GM21515 (cell line): ENCODE results near the gene SH3RF3.
"Not testable (repeated sequence)": the region's sequence is repeated elsewhere in the genome, so short reads cannot be mapped to it uniquely, and the experiment has no call there.

ENCODE experiments used
- ATAC-seq: cut with Tn5 transposase; IDR thresholded peaks from one replicate; pipeline ENCODE4 v1.9.1; 2021; ENCODE audit not compliant: unreplicated experiment

Gene SH3RF3

DNA sequence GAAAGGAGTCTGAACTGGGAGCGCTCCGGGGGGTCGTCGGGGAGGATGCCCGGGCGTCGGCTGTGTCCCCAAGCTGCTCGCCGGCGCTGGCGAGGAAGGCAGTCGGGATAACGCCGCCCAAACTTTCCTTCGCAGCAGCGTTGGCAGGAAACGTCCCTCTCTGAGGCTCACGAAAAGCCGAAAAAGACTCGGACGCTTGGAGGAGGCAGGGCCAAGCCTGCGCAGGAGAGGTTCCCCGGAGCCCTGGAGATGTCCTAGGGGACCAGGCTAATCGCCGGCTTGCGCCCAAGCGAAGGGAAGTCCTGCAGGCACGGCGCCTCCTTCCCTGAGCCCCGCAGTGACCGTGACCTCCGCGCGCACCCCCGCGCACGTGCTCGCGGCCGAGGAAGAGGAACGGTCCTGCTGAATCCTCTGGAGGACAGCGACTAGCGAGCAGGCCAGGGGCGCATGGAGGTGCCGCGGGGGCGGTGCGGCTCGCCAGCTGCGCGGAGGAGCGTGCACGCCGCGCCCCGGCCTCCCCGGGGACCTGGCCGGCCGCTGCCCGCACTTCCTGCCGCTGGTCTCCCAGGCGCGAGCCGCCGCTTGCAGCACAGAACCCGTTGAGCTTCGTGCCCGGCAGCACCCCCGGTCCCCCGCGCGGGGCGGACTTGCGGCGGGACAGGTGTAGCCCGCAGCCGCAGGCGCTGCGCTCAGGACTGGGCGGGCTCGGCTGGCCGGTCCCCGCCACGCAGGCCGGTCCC, at the start of gene SH3RF3:
TSS of gene SH3RF3 (plus strand) at position 590 of the 740 bp plus-strand sequence.
- ATAC-seq = no peak

DNA sequence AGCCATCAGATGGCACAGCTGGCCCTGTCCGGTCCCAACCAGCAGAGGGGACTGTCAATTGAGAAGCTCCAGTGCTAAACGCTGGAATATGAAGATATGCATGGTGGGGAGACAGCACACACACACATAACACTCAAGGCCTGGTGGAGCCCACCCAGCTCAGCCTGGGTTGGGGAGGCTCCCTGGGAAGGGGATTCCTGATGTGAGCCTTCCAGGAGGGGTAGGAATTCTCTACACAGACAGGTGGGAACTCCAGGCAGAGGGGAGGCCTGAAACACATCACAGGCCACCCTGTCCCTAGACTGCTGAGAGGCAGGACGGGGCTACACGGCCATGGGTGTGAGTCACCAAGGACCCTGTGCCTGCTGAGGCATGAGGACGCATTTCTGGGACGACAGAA, 49.4 kb upstream of the SH3RF3 start:
- no peak for ATAC-seq

DNA sequence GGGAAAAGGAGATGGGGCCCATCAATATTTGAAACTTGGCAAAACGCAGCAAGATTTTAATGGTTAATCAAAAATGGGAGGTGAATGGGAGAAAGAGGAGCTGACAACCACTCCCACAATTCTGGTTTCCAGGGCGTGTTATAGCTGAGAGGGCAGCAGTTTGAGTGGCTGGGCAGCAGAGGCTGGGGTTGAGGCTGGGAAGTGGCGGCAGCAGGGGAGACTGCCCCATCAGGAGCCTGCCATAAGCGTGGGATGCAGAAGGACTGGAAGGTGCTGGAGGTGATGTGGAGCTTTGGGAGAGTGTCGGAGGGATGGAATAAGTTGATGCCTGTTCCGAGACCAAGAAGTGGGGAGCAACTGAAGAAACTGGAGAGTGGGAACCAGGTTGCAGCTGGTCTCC, 48.9 kb upstream of the SH3RF3 start:
- ATAC-seq = no peak

DNA sequence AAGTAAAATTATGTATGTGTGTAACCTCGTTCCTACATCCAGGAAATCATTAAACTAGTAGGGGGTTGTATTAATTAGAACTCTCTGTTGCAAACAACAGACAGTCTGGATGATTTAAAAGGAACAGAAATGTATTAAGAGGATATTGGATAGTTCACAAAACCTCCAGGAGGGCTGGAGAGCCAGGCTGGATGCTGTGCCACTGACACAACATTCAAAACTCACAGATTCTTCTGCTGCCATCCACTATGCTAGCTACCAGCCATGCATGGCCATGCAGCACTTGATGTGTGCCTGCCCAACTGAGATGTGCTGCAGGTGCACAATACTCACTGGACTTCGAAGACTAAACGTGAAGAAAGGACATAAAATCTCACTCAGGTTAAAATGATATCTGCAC, 48.2 kb upstream of the SH3RF3 start:
- no peak for ATAC-seq

DNA sequence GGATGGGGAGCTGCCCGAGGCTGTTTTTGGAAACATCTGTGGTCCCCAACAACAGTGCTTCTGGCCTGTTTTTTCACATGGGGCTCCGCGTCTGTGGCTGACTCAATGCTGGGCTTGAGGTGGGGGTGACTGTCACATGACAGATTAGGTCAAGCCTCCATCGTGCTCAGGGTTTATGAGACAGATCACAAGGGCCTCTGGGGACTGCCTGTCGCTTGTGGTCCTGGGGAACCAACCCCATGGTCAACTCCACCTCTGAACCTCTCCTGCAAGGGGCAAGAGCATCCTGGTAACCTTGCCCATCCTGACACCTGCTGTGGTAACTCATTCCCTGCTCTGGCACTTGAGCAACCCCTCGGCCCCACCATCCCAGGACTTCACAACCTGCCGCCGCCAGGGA, 47.6 kb upstream of the SH3RF3 start:
- no peak for ATAC-seq

DNA sequence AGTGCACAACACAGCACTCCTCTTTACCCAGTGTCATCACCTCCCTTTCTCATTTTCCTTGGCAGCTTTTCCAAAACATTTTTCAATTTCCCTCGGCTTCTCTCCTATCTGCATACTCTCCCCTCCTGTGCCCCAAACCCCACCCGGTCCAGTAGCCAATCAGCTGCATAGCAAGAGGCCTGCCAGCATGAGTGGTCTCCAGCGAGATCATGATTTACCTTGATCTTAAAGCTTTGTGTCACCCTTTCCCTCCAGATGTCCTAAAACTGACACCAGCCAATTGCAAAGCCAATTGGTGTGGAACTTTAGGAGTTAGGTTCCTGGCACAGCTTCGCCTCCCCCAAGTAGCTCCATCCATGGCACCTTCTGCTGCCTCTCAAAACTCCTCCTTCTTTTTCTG, 45.2 kb upstream of the SH3RF3 start:
- no peak for ATAC-seq

DNA sequence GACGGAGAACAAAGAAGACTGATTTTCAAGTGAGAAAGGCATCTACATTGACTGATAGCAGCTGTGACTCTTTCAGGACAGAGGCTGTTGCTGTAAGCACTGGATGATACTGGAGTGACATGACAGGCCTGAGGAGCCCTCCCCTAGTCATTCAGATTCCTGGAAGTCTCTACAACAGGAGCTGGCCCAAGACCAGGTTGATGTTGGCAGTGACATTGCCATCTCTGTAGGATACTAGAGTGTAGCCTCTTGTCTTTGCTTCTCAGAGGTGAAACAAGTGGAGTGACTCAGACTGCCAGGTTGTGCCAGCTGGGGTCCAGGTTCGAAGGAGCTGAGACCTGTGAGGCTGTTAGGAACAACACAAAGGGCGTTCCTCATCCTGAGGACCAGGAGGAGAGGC, 44.7 kb upstream of the SH3RF3 start:
- no peak for ATAC-seq

DNA sequence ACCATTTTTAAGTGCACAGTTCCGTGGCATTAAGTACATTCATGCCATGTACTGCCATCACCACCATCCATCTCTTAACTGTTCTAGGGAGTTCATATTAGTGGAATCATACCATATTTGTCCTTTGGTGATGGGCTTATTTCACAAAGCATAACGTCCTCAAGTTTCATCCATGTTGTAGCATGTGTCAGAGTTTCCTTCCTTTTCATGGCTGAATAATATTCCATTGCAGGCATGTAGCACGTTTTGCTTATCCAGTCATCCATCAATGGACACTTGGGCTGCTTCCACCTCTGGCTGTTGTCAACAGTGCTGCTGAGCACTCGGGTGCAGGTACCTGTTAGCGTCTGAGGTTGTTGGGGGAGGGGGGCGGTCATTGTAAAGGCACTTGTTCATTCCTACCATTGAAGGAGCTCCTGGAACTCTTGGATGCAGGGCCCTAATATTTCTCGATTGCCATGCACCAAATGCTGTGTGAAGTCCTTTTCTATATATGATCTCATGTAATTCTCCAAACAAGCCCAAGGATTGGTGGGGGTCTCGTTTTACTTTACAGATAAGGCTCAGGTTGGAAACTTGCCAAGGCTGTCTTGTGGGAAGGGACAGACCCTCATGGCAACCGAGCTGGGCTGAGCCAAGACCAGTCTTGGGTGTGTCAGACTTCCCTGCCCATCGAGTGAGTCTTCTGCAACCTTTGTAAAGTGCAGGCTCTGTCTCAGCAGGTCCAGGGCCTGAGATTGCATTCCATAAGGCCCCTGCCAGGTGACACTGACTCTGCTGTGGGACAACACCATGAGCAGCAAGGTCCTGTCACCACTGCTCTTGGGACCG, 42.9 kb upstream of the SH3RF3 start:
- no peak for ATAC-seq

DNA sequence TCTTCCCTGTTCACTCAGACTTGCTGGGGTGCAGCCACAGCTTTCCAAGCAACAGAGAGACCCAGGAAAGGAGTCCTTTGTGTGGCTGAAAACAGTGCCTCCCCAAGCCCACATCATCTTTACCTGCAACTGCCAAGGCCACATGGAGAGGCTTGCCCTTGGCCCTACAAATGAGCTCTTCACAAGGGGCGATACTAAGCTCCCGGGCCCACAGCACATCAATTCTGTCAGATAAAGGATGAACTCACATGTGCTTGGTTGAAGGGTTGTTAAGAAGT, 42.3 kb upstream of the SH3RF3 start:
- no peak for ATAC-seq

DNA sequence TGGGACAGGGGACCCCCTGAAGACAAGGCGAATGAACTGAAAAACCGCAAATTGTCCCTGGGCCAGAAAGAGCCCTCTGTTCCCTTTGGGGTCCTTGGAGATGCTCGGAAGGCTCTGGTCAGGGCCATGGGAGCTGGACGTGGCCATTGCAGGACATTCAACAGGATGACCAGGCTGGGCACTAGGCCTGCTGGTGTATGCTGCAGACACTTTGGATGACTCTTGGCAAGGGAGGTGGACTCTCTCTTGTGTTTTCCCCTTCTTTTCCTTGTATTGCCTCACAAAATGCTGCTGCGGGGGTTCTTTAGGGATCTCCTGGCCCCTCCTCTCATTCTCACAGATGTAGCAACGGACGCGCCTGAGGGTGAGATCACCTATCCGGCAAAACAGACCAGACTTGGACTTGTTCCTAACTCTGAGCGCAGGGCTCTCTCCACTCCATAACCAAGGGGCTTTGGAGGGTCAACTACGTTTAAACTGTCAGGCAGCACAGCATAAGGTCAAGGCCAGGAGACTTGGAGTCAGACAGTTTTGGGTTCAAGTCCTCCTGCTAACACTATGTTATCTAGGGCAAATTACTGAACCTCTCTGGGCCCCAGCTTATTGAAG, 41.8 kb upstream of the SH3RF3 start:
- ATAC-seq = no peak

DNA sequence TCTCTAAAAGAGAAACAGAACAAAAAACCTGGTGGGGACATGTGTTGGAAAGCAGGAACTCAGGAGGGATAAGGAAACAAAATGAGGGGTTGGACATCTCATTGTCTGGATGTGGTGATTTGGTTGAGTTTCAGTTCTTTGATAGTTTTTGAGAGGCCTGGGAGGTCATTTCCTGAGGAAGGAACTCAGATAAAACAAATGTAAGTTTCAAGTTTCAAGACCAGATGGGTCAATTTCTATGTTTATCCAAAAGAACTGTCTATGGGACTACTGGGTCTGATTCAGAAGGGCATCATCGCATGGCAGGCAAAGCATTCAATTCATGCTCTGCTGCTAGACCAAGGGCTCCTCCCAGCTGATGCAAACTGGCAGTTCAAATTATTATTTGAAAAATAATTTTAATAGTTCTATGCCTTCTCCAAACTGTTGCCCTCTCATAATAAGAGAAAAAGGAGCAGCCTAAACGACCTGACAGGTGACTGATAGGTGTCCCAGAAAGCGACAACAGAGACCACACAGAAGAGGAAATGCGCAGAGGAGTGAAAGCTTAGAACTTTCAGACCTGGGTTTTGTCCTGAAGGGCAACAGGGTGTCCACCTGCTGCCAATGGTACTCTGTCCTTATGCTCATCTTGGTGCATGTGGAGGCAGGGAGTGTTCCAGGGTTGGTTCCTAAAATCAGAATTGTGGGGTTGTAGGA, 39.3 kb upstream of the SH3RF3 start:
- no peak for ATAC-seq

DNA sequence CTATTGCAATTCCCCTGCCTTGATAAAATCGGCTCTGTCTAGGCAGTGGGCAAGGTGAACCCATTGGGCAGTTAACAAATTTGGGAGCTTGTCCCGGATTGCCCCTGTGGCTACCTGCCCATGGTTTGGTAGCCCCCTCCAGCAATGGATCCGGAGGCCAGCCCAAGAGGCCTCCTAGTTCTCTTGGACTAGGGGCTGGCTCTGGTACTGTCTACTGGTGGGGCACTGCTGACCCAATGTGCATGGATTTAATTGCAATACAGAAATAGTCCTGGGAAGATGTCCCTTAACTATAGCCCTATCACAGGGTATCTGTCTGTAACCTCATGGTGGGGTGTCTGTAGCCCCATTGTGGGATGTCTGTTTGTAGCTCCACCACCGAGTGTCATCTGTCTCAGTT, 37.5 kb upstream of the SH3RF3 start:
- no peak for ATAC-seq

DNA sequence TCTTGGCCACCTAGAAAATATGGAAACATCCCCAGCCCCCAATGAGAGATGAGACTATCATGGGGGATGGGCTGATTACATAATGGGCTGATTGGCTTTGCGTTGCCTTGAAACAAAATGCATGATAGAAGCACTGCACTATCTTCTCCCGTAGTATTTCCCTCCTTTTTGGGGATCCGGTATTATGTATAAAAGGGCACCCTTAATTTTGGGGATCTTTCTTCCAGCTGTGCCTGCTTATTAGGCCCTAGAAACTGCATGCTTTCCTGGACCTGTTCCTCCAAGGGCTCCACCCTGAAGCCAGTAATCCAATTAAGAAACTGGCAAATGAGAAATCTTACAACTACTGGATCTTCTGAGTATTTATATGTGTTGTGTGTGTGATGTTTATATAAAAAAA, 34.9 kb upstream of the SH3RF3 start:
- no peak for ATAC-seq

DNA sequence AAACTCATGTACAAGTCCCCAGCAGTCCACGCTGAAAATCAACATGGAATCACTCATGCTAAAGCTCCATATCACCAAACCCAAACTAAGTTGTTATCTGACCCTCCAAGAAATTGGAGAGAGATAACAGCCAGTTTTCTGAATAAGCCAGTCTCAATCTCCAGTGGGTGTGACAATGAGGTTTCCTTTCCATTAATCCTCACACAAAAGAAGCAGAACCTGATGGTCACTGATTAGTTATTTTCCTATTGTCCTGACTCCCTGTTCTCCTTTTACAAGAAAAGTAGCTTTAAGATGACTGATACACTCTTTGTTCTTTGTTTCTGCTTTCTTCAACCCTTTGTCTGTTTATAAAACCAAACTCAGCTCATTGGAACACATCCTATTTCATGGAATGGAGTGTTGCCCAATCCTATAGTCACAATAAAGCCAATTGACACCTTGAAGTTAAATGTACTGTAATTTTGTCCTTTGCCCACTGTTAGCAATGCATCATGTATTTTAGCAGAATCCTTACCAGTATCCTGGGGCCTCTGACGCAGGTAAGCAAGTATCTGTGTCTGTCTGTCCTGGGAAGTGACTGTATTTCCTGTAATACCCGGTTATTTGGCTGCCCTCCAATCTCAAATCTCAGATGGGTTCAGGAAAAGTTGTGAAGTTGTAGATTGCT, 30.6 kb upstream of the SH3RF3 start:
- ATAC-seq = no peak

DNA sequence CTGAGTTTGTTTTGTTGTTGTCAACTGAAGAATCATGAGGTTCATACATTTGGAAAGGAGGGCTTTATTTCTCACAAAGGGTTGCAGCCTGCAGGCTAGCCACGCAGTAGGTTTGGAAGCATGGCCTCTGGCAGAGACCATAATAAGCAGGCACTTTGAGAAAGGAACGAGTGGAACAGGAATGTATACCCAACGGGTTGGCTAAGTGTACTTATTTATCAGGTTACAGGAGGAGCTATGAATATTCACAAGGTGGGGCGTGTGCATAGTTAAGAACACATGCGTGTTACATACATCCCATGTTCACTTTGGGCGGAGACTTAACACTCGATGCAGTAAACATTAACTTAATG, 30.1 kb upstream of the SH3RF3 start:
- no peak for ATAC-seq

DNA sequence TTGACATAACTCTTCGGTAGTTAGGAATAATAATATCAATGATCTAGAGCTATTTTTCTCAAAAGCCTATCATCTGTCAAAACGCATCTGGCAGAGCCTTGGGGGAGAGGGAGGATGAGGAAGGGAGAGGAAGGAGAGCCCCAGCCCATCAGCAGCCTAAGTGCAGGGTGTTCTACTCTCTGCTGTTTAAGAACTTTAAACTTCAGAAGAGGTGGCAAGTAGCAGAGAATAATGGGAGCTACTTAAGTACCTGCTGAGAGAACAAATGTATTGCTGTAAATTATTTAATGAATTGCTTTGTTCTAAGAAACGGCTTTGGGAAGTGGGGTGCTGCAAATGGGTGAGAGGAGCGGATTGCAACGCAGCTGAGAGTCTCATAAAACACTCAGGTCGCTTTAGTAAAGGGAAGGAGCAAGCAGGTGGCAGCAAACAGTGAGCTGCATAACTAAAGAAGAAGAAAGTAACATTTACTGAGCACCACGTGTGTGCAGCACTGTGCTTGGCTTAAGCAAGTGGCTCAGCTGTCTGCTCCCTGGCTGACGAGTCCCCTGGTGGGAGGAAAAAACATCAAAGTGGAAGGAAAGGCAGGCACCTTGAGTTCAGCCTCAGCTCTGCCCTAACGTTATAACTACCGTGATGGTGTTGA, 26.3 kb upstream of the SH3RF3 start:
- no peak for ATAC-seq

DNA sequence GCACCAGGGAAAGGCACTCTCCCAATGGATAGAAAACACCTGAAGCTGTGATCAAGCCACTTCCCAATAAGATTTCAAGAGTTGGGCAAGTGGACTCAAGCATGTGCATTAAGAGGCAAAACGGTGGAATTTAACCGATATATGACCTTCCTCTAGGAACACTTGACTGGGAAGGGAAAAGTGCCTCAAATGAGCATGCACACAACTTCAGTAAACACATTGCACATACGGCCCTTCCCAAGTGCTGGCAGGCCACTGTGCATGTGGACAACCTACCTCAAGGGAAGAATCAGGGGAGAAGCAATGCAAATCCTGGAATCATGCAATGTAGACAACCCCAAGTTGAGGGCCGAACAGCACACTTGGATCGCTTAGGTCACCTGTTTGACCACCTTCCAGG, 23.9 kb upstream of the SH3RF3 start:
- ATAC-seq = no peak

DNA sequence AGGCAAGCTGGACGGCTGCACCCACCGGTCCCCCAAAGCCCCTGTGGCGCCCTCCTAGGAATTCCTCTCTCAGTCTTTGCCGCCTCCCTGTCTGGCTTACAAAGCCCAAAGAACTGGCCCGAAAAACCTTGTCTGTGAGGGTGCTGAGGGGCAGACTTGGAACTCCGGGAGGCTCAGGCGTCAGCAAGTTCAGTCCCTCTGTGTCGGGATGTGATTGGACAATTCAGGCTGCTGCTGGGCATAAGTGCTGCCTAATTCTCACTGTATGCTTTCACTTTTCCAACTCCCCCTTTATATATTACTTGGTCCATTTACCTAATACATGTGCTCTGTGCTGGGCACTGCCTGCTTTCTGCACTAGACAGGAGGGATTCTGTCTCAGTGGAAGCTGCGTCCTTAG, 20.3 kb upstream of the SH3RF3 start:
- no peak for ATAC-seq

DNA sequence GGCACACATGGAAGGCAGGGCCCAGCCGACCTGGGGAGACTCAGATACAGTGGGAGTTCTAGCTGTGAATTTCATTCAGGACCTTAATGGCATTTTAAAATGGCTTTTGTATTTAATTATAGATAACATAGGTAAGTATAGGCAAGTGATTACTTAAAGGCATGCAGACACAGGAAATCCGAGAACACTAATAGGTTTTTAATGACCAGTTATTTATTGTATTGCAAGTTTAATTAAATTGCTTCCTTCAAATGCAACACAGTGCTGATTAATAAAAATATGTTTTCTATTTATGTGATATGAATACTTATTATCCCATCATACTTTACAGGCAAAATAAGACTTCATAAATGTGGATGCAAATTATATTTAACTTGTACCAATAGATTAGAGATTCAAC, 19.7 kb upstream of the SH3RF3 start:
- ATAC-seq = no peak

DNA sequence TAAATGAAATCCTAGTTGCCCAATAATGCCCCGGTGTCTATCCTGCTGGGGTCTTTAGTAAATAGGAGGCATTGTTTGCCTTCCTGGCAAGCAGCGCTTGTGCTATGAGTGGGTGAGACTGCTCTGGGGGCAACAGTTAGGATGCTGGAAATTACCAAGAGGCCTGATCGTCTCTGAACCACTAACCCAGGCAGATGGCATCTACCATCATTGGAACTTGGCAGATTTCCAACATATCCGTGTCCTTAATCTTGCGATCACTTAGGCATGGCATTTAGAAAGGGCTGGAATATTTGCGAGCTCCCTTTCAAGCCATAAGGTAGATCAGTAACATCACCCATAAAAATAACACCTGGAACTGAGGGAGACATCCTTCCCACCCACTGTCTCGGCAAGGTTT, 18.8 kb upstream of the SH3RF3 start:
- ATAC-seq = no peak

DNA sequence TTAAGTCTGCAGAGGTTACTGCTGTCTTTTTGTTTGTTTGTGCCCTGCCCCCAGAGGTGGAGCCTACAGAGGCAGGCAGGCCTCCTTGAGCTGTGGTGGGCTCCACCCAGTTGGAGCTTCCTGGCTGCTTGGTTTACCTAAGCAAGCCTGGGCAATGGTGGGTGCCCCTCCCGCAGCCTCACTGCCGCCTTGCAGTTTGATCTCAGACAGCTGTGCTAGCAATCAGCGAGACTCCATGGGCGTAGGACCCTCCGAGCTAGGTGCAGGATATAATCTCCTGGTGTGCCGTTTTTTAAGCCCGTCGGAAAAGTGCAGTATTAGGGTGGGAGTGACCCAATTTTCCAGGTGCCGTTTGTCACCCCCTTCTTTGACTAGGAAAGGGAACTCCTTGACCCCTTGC, 11.8 kb upstream of the SH3RF3 start:
- not testable (repeated sequence) for ATAC-seq
